Parathyroid adenoma (tissue), 2 donors: ENCODE measurements around the gene TMEM270.

ENCODE experiments used
- H2AFZ ChIP-seq: fragments of 300-600 bp; sonication (generic); one replicate; pipeline ENCODE4 v1.7.0; 2017; ENCODE audit warnings: antibody characterized with exemption, mild to moderate bottlenecking
- H3K27ac ChIP-seq: fragments of 300-600 bp; sonication (generic); one replicate; pipeline ENCODE4 v1.7.0; 2017
- H3K27me3 ChIP-seq: fragments of 300-600 bp; sonication (generic); one replicate; pipeline ENCODE4 v1.7.0; 2017; ENCODE audit warnings: low read length; ENCODE audit not compliant: control insufficient read depth, insufficient read depth
- H3K36me3 ChIP-seq: fragments of 300-600 bp; sonication (generic); one replicate; pipeline ENCODE4 v1.7.0; 2017; ENCODE audit warnings: low read length; ENCODE audit not compliant: control insufficient read depth, insufficient read depth
- H3K4me1 ChIP-seq: fragments of 300-600 bp; sonication (generic); one replicate; pipeline ENCODE4 v1.7.0; 2017; ENCODE audit warnings: control low read depth
- H3K4me2 ChIP-seq: fragments of 300-600 bp; sonication (generic); one replicate; pipeline ENCODE4 v1.7.0; 2017; ENCODE audit warnings: low read length
- H3K4me3 ChIP-seq: fragments of 300-600 bp; sonication (generic); one replicate; pipeline ENCODE4 v1.7.0; 2017; ENCODE audit warnings: low read depth, low read length
- H3K79me2 ChIP-seq: fragments of 300-600 bp; sonication (generic); one replicate; pipeline ENCODE4 v1.7.0; 2017; ENCODE audit warnings: control low read depth
- H3K9ac ChIP-seq: fragments of 300-600 bp; sonication (generic); one replicate; pipeline ENCODE4 v1.7.0; 2017; ENCODE audit warnings: mild to moderate bottlenecking
- H3K9me3 ChIP-seq: fragments of 300-600 bp; sonication (generic); one replicate; pipeline ENCODE4 v1.7.0; 2017; ENCODE audit warnings: low read length; ENCODE audit not compliant: control insufficient read depth
- TF ChIP-seq, protein P1 (sequence below): fragments of 300-600 bp; sonication (generic); IDR thresholded peaks from one replicate; pipeline ENCODE4 v1.7.0; 2017; ENCODE audit warnings: antibody characterized with exemption, mild to moderate bottlenecking
- donor health status: primary hyperparathyroidism.

The TMEM270 gene

DNA sequence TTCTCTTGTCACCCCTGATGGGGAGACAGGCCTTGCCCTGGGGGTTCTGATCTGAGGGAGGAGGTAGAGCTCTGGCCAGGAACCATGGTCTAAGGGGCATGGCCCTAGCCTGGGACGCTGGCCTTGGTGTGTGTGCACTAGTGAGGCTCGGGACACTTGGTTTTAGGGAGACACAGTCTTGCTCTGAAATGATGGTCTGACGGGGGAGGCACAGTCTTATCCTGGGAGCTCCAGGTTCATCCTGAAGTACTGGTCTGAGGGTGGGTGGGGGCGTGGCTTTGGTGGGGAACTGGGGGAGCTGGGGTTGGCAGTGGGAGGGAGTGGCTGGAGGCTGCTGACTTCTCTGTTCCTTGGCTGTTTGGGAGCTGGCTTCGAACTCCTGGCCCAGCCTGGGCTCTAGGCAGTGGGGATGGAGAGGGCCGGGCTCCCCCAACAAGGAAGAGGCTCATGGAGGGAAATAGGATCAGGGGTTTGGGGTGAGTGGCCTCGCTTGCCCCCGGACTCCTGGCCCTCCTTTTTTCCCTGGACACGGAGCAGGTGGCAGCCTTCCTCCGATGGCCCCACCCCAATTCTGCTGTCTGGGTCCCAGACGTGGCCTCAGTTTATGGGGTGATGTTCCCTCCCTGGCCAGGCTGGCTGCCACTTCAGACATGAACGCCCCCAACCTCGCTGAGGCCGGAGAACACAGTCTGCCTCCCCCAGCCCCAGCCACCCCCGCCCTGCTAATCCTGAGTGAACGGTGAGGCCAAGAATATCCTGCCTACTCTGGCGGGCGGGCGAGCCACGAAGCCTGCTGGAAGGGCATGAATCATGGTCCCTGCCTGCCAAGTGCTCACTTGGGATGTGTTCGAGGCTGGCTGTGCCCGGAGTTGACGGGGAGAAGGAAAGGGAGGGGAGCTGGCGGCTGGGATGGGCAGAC is 43.5 kb downstream of the TMEM270 start:
- H3K36me3 ChIP-seq: no peaks in the 10 kb centered on the region
- no peak overlapping the region for H3K4me2 ChIP-seq
- no peaks in the 10 kb centered on the region for H3K4me1 ChIP-seq
- H2AFZ ChIP-seq: no peak overlapping the region
- TF ChIP-seq, protein P1, sequence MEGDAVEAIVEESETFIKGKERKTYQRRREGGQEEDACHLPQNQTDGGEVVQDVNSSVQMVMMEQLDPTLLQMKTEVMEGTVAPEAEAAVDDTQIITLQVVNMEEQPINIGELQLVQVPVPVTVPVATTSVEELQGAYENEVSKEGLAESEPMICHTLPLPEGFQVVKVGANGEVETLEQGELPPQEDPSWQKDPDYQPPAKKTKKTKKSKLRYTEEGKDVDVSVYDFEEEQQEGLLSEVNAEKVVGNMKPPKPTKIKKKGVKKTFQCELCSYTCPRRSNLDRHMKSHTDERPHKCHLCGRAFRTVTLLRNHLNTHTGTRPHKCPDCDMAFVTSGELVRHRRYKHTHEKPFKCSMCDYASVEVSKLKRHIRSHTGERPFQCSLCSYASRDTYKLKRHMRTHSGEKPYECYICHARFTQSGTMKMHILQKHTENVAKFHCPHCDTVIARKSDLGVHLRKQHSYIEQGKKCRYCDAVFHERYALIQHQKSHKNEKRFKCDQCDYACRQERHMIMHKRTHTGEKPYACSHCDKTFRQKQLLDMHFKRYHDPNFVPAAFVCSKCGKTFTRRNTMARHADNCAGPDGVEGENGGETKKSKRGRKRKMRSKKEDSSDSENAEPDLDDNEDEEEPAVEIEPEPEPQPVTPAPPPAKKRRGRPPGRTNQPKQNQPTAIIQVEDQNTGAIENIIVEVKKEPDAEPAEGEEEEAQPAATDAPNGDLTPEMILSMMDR: no peak
- no peak overlapping the region for H3K9ac ChIP-seq
- H3K4me3 ChIP-seq: no peak overlapping the region
- H3K9me3 ChIP-seq: no peaks in the 10 kb centered on the region
- no peaks in the 10 kb centered on the region for H3K27me3 ChIP-seq
- no peaks in the 10 kb centered on the region for H3K79me2 ChIP-seq
- no peak overlapping the region for H3K27ac ChIP-seq

DNA sequence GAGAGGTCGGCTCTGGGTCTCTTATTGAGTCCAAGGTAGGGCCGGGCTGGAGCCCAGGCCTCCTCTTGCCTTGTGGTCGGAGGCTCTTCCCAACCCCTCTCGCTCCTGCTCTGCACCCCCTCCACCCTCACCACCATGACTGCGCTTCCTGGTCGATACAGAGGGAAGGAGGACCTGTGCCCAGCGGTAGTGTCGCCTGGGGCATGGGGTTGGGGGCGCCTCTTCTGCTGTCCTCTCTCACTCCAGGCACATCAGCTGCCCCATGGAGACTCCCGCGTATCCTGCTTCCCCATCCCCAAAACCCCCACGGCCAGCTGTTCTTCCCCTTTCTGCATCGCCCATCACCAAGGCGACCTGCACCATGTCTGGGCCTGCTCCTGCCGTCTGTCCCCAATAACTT is 44.4 kb downstream of the TMEM270 start:
- no peak overlapping the region for H3K4me3 ChIP-seq
- H2AFZ ChIP-seq: no peak overlapping the region
- TF ChIP-seq, protein P1: no peak
- H3K4me2 ChIP-seq: no peak overlapping the region
- H3K27me3 ChIP-seq: no peaks in the 10 kb centered on the region
- no peaks in the 10 kb centered on the region for H3K79me2 ChIP-seq
- no peaks in the 10 kb centered on the region for H3K36me3 ChIP-seq
- no peak overlapping the region for H3K9ac ChIP-seq
- no peaks in the 10 kb centered on the region for H3K9me3 ChIP-seq
- no peak overlapping the region for H3K27ac ChIP-seq
- no peaks in the 10 kb centered on the region for H3K4me1 ChIP-seq

DNA sequence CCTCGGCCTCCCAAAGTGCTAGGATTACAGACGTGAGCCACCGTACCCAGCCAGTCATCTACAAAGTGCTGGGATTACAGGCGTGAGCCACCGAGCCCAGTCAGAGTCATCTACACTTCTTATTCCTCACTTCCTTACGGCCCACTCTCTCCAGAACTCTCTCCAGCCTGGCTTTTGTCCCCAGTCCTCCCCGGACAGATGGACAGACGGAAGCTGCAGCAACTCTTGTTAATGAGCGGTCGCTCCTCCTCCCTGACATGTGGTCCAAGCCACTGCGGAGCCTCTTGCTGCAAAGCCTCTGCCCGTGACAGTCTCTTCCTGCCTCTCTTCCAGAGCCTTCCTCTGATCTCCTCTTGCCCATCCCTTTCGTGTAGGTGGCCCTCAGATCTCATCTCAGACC is 45.9 kb downstream of the TMEM270 start:
- Histone ChIP-seq H3K9me3 (no peaks in the 10 kb centered on the region), H3K27ac (no peak overlapping the region), H3K4me2 (no peak overlapping the region), H3K79me2 (no peaks in the 10 kb centered on the region), H3K36me3 (no peaks in the 10 kb centered on the region), H3K27me3 (no peaks in the 10 kb centered on the region), H3K4me1 (no peaks in the 10 kb centered on the region), H3K9ac (no peak overlapping the region), H3K4me3 (no peak overlapping the region), H2AFZ (no peak overlapping the region)
- TF ChIP-seq, protein P1: no peak

DNA sequence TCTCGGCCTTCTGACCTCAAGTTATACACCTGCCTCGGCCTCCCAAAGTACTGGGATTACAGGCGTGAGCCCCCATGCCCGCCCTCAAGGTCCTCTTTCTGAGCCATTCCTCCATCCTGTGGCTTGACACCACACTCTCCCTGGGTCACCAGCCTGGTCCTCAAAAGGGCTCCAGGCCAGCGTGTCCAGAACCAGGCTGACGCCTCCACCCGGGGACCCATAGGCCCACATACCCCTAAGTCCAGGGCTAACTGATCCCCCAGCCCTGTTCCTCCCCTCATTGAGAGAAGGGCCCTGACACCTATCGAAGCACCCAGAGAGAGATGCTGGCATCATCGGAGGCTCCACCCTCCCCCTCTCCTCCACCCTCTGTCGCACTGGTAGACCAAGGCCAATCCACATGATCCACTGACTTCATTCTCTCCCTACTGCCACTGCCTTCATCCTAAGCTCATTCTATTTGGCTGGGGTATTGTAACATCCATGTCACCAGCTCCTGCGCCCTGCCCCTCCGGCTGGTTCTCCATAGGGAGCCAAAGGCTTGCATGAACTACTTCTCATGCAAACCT is 46.7 kb downstream of the TMEM270 start:
- Histone ChIP-seq H3K4me1 (no peaks in the 10 kb centered on the region), H3K9ac (no peak overlapping the region), H3K4me3 (no peak overlapping the region), H3K9me3 (no peaks in the 10 kb centered on the region), H3K4me2 (no peak overlapping the region), H3K79me2 (no peaks in the 10 kb centered on the region), H3K36me3 (no peaks in the 10 kb centered on the region), H2AFZ (no peak overlapping the region), H3K27me3 (no peaks in the 10 kb centered on the region), H3K27ac (no peak overlapping the region)
- TF ChIP-seq, protein P1: no peak
